Lower leg skin (tissue), 3 donors: Measurements from ENCODE around the gene LPA.
"Not testable (repeated sequence)": the region's sequence is repeated elsewhere in the genome, so short reads cannot be mapped to it uniquely, and the experiment has no call there.

Experiments
- CTCF ChIP-seq, 3 donors: fragments of 450-650 bp; IDR thresholded peaks; one replicate each; pipeline ENCODE4 v1.5.1; 2016; ENCODE audit warnings: antibody characterized with exemption in 3 of 3, mild to moderate bottlenecking in 3 of 3, moderate library complexity in 2 of 3
- POLR2A ChIP-seq, 2 donors: fragments of 450-650 bp; IDR thresholded peaks; one replicate each; pipeline ENCODE4 v1.6.1; 2016 to 2017; ENCODE audit warnings: antibody characterized with exemption in 2 of 2, mild to moderate bottlenecking in 1 of 2, moderate library complexity in 1 of 2

- not testable (repeated sequence) for TF ChIP-seq CTCF, POLR2A (IDR thresholded peaks at IDR 0.05)
Measured at GRCh38 chr6:160701918-160702680, 38.0 kb upstream of the LPA start, which contains the start of gene PLG.
